Activated T-cell treated with anti-CD3 and anti-CD28 coated beads, Interleukin-2, amount 50 U/mL, for 4 hours (primary cell): Measurements from ENCODE around the gene C1RL. TPM values are rescaled to one million over a fixed set of nuclear protein-coding genes. Genes with fewer than 3 reads are reported as not detected.
"Not testable (repeated sequence)": the region's sequence is repeated elsewhere in the genome, so short reads cannot be mapped to it uniquely, and the experiment has no call there.

ENCODE experiments used
- ATAC-seq, 2 donors: fragments of 200-7000 bp; cut with Tn5 transposase; one replicate each; pipeline ENCODE4 v1.10.0; 2021
- DNase-seq: peaks from one replicate; pipeline ENCODE4 v3.0.0-alpha.2; 2020
- H3K27me3 Mint-ChIP-seq: one replicate; pipeline ENCODE4 v1.8.0; 2021; ENCODE audit warnings: low read depth, mixed read lengths
- H3K36me3 Mint-ChIP-seq: one replicate; pipeline ENCODE4 v1.8.0; 2022; ENCODE audit warnings: mixed read lengths; ENCODE audit not compliant: insufficient read depth
- H3K4me1 Mint-ChIP-seq: one replicate; pipeline ENCODE4 v1.8.0; 2021; ENCODE audit warnings: low read depth, mixed read lengths
- H3K4me3 Mint-ChIP-seq: one replicate; pipeline ENCODE4 v1.8.0; 2021; ENCODE audit warnings: mild to moderate bottlenecking, moderate library complexity, mixed read lengths
- H3K9me3 Mint-ChIP-seq: one replicate; pipeline ENCODE4 v1.8.0; 2021; ENCODE audit warnings: mixed read lengths
- total RNA-seq, 3 donors: library from RNA; stranded (reverse); gene quantifications; one replicate each; pipeline ENCODE4 v1.2.1, GENCODE V29; 2021

C1RL gene
- total RNA-seq, 3 donors from 2014 or later = 3.7 to 7.0 (median 6.0) TPM

- H3K36me3 Mint-ChIP-seq = no peaks in the 10 kb centered on the region
- ATAC-seq (no peak), DNase-seq (no peak)
- no peaks in the 10 kb centered on the region for H3K4me1 Mint-ChIP-seq
- H3K27me3 Mint-ChIP-seq = peaks cover 25% of the 10 kb centered on the region
- no peaks in the 10 kb centered on the region for H3K9me3 Mint-ChIP-seq
- H3K4me3 Mint-ChIP-seq = no peak overlapping the region
Observed at GRCh38 chr12:7061596-7061995, 47.4 kb downstream of the C1RL start.

- Mint-ChIP-seq H3K36me3 (no peaks in the 10 kb centered on the region), H3K9me3 (no peaks in the 10 kb centered on the region), H3K27me3 (peaks cover 27% of the 10 kb centered on the region), H3K4me1 (no peaks in the 10 kb centered on the region), H3K4me3 (no peak overlapping the region)
- DNase-seq (no peak), ATAC-seq (no peak)
Observed at GRCh38 chr12:7061138-7061537, 47.9 kb downstream of the C1RL start.

- no peak for DNase-seq
- H3K9me3 Mint-ChIP-seq = no peaks in the 10 kb centered on the region
- peaks cover 30% of the 10 kb centered on the region for H3K27me3 Mint-ChIP-seq
- no peaks in the 10 kb centered on the region for H3K36me3 Mint-ChIP-seq
- ATAC-seq = no peak
- no peak within 1 kb of the TSS for H3K4me3 Mint-ChIP-seq
- no peaks in the 10 kb centered on the region for H3K4me1 Mint-ChIP-seq
Observed at GRCh38 chr12:7060353-7060954, 48.6 kb downstream of the C1RL start, which contains the start of gene C1S. Gene C1S, plus strand, starts transcription at chr12:7060718. Its CDS starts 1,195 bp downstream, at chr12:7061913.

GRCh38 chr12:7059780-7060179 lies 49.2 kb downstream of the C1RL start:
- Mint-ChIP-seq H3K4me3 (no peak overlapping the region), H3K9me3 (no peaks in the 10 kb centered on the region), H3K4me1 (no peaks in the 10 kb centered on the region), H3K27me3 (peaks cover 31% of the 10 kb centered on the region), H3K36me3 (no peaks in the 10 kb centered on the region)
- DNase-seq (no peak), ATAC-seq (no peak)

- ATAC-seq (no peak), DNase-seq (no peak)
- Mint-ChIP-seq H3K27me3 (peaks cover 32% of the 10 kb centered on the region), H3K36me3 (no peaks in the 10 kb centered on the region), H3K4me1 (no peaks in the 10 kb centered on the region), H3K9me3 (no peaks in the 10 kb centered on the region), H3K4me3 (no peak overlapping the region)
Observed at GRCh38 chr12:7058850-7059395, 50.1 kb downstream of the C1RL start.

- no peaks in the 10 kb centered on the region for H3K36me3 Mint-ChIP-seq
- no peak for ATAC-seq
- H3K9me3 Mint-ChIP-seq = no peaks in the 10 kb centered on the region
- H3K27me3 Mint-ChIP-seq = peaks cover 32% of the 10 kb centered on the region
- no peaks in the 10 kb centered on the region for H3K4me1 Mint-ChIP-seq
- no peak overlapping the region for H3K4me3 Mint-ChIP-seq
- DNase-seq = no peak
Observed at GRCh38 chr12:7058163-7058845, 50.7 kb downstream of the C1RL start.

- DNase-seq, H3K9me3 Mint-ChIP-seq, ATAC-seq, H3K4me1 Mint-ChIP-seq, H3K4me3 Mint-ChIP-seq, H3K36me3 Mint-ChIP-seq: not testable (repeated sequence)
- H3K27me3 Mint-ChIP-seq = peaks cover 30% of the 10 kb centered on the region
Observed at GRCh38 chr12:7055736-7056135, 53.3 kb downstream of the C1RL start.

- DNase-seq (no peak), ATAC-seq (no peak)
- H3K36me3 Mint-ChIP-seq = no peaks in the 10 kb centered on the region
- no peaks in the 10 kb centered on the region for H3K9me3 Mint-ChIP-seq
- no peak overlapping the region for H3K4me3 Mint-ChIP-seq
- H3K4me1 Mint-ChIP-seq = no peaks in the 10 kb centered on the region
- H3K27me3 Mint-ChIP-seq = peaks cover 23% of the 10 kb centered on the region
Observed at GRCh38 chr12:7054925-7055324, 54.1 kb downstream of the C1RL start.

GRCh38 chr12:7049973-7050372 lies 59.0 kb downstream of the C1RL start:
- H3K9me3 Mint-ChIP-seq, H3K27me3 Mint-ChIP-seq, H3K36me3 Mint-ChIP-seq, ATAC-seq, DNase-seq, H3K4me3 Mint-ChIP-seq: not testable (repeated sequence)
- peaks cover 13% of the 10 kb centered on the region for H3K4me1 Mint-ChIP-seq

GRCh38 chr12:7049445-7049951 lies 59.5 kb downstream of the C1RL start:
- not testable (repeated sequence) for H3K4me3 Mint-ChIP-seq, H3K9me3 Mint-ChIP-seq, DNase-seq, H3K27me3 Mint-ChIP-seq, H3K36me3 Mint-ChIP-seq, ATAC-seq
- H3K4me1 Mint-ChIP-seq = peaks cover 13% of the 10 kb centered on the region

- H3K9me3 Mint-ChIP-seq = no peaks in the 10 kb centered on the region
- peaks cover 2% of the 10 kb centered on the region for H3K27me3 Mint-ChIP-seq
Observed at GRCh38 chr12:7047306-7047705, 61.7 kb downstream of the C1RL start.

GRCh38 chr12:7046383-7047105 lies 62.5 kb downstream of the C1RL start:
- H3K27me3 Mint-ChIP-seq = no peaks in the 10 kb centered on the region
- ATAC-seq (no peak), DNase-seq (no peak)
- no peaks in the 10 kb centered on the region for H3K9me3 Mint-ChIP-seq
- H3K36me3 Mint-ChIP-seq = no peaks in the 10 kb centered on the region
- H3K4me3 Mint-ChIP-seq = no peak overlapping the region
- peaks cover 13% of the 10 kb centered on the region for H3K4me1 Mint-ChIP-seq

More at GRCh38 chr12:7047306-7047705, 61.7 kb downstream of the C1RL start:
- DNase-seq (no peak), ATAC-seq (no peak)
- Mint-ChIP-seq H3K4me3 (no peak overlapping the region), H3K4me1 (peaks cover 13% of the 10 kb centered on the region), H3K36me3 (no peaks in the 10 kb centered on the region)

GRCh38 chr12:7045913-7046312 lies 63.1 kb downstream of the C1RL start:
- Mint-ChIP-seq H3K9me3 (no peaks in the 10 kb centered on the region), H3K4me1 (peaks cover 13% of the 10 kb centered on the region), H3K27me3 (no peaks in the 10 kb centered on the region), H3K4me3 (no peak overlapping the region), H3K36me3 (no peaks in the 10 kb centered on the region)
- DNase-seq = no peak
- ATAC-seq = no peak
